DND-41 (cell line): ENCODE measurements around the gene EXOSC10.

ENCODE experiments used
- ATAC-seq: fragments of 200-7000 bp; cut with Tn5 transposase; 3 replicates; pipeline ENCODE4 v1.9.1; 2021; ENCODE audit warnings: low read depth; ENCODE audit not compliant: insufficient read depth
- DNase-seq: peaks from one replicate; pipeline ENCODE4 v3.0.0-alpha.2; 2020
- H2AFZ ChIP-seq: 2 replicates; pipeline ENCODE4 v1.6.0; 2012; ENCODE audit warnings: low read depth, low read length
- H3K27ac ChIP-seq: 2 replicates; pipeline ENCODE4 v1.5.1; 2012; ENCODE audit warnings: low read length, inconsistent platforms
- H3K27me3 ChIP-seq: fragments of 200-600 bp; sonication (generic); 2 replicates; pipeline ENCODE4 v1.6.0; 2012; ENCODE audit warnings: low read length, mild to moderate bottlenecking, inconsistent platforms; ENCODE audit not compliant: insufficient read depth, poor library complexity
- H3K36me3 ChIP-seq: 2 replicates; pipeline ENCODE4 v1.5.1; 2012; ENCODE audit warnings: low read length, inconsistent platforms; ENCODE audit not compliant: insufficient read depth
- H3K4me1 ChIP-seq: 2 replicates; pipeline ENCODE4 v1.5.1; 2012; ENCODE audit warnings: mild to moderate bottlenecking, low read length; ENCODE audit not compliant: insufficient read depth
- H3K4me2 ChIP-seq: 2 replicates; pipeline ENCODE4 v1.6.0; 2012; ENCODE audit warnings: mild to moderate bottlenecking, moderate library complexity, low read length, inconsistent platforms; ENCODE audit not compliant: insufficient read depth
- H3K4me3 ChIP-seq, 2 experiments: fragments of 200-600 bp in 1 of 2; shearing (Covaris generic) in 1 of 2; 2 replicates each; pipeline ENCODE4 v1.5.1; 2012 to 2016; ENCODE audit warnings: inconsistent platforms in 2 of 2, low read length in 2 of 2, mild to moderate bottlenecking in 2 of 2, low read depth in 1 of 2, moderate library complexity in 1 of 2
- H3K79me2 ChIP-seq: 2 replicates; pipeline ENCODE4 v1.6.0; 2012; ENCODE audit warnings: low read length, inconsistent platforms; ENCODE audit not compliant: insufficient read depth
- H3K9ac ChIP-seq: 2 replicates; pipeline ENCODE4 v1.6.0; 2012; ENCODE audit warnings: low read depth, mild to moderate bottlenecking, inconsistent platforms, low read length, moderate library complexity
- H3K9me3 ChIP-seq: 2 replicates; pipeline ENCODE4 v1.5.1; 2012; ENCODE audit warnings: low read length, moderate library complexity, mild to moderate bottlenecking, inconsistent platforms; ENCODE audit not compliant: insufficient read depth, severe bottlenecking
- H4K20me1 ChIP-seq: 2 replicates; pipeline ENCODE4 v1.6.0; 2012; ENCODE audit warnings: low read length; ENCODE audit not compliant: insufficient read depth
- CTCF ChIP-seq: IDR thresholded peaks from 2 replicates; pipeline ENCODE4 v1.5.1; 2012; ENCODE audit warnings: borderline replicate concordance, low read length, moderate library complexity, mild to moderate bottlenecking; ENCODE audit not compliant: poor library complexity, severe bottlenecking; ENCODE audit errors: extremely low read depth
- EZH2 ChIP-seq: IDR thresholded peaks from 3 replicates; pipeline ENCODE4 v1.6.1; 2012; ENCODE audit warnings: borderline replicate concordance, low read depth, mild to moderate bottlenecking, moderate library complexity, low read length, inconsistent platforms; ENCODE audit not compliant: severe bottlenecking

The EXOSC10 gene

GRCh38 chr1:11099310-11100148 lies at the start of gene EXOSC10:
TSS of gene EXOSC10 (minus strand) at chr1:11099869. CDS start at chr1:11099831, 38 bp downstream.
- peak within 1 kb of the TSS; percentile 64 to 92 for H3K4me3 ChIP-seq
- TF ChIP-seq EZH2 (no peak), CTCF (no peak)
- peak; percentile 94 for ATAC-seq

GRCh38 chr1:11147197-11147770 lies 47.6 kb upstream of the EXOSC10 start:
- Histone ChIP-seq H3K79me2 (no peaks in the 10 kb centered on the region), H3K9ac (no peak overlapping the region), H3K4me2 (no peak overlapping the region), H3K36me3 (peaks cover 89% of the 10 kb centered on the region), H3K9me3 (no peaks in the 10 kb centered on the region), H3K27me3 (no peaks in the 10 kb centered on the region), H2AFZ (no peak overlapping the region), H4K20me1 (no peaks in the 10 kb centered on the region), H3K27ac (no peak overlapping the region), H3K4me3 (no peak overlapping the region), H3K4me1 (no peaks in the 10 kb centered on the region)
- TF ChIP-seq EZH2 (no peak), CTCF (no peak)
- no peak for ATAC-seq
- DNase-seq, result no peak

More at GRCh38 chr1:11099310-11100148, at the start of gene EXOSC10:
- DNase-seq, result peak; percentile 95
- Histone ChIP-seq H3K79me2 (peaks cover 27% of the 10 kb centered on the region), H3K4me1 (peaks cover 22% of the 10 kb centered on the region), H3K36me3 (peaks cover 34% of the 10 kb centered on the region), H4K20me1 (0 out of 2 replicates have a peak, but pooled peaks cover 3% of the 10 kb centered on the region), H3K9ac (peak within 1 kb of the TSS; percentile 90), H3K4me2 (peak within 1 kb of the TSS; percentile 81), H3K27ac (peak within 1 kb of the TSS; percentile 85), H3K27me3 (no peaks in the 10 kb centered on the region), H2AFZ (peak within 1 kb of the TSS; percentile 87), H3K9me3 (no peaks in the 10 kb centered on the region)

GRCh38 chr1:11145741-11146140 lies 46.1 kb upstream of the EXOSC10 start:
- Histone ChIP-seq H3K27me3 (no peaks in the 10 kb centered on the region), H3K4me2 (no peak overlapping the region), H3K9ac (no peak overlapping the region), H3K4me3 (no peak overlapping the region), H3K9me3 (no peaks in the 10 kb centered on the region), H3K27ac (no peak overlapping the region), H4K20me1 (no peaks in the 10 kb centered on the region), H3K36me3 (peaks cover 84% of the 10 kb centered on the region), H2AFZ (no peak overlapping the region), H3K79me2 (no peaks in the 10 kb centered on the region), H3K4me1 (no peaks in the 10 kb centered on the region)
- no peak for DNase-seq
- TF ChIP-seq CTCF (no peak), EZH2 (no peak)
- ATAC-seq, result no peak
